Astrocyte (in vitro differentiated cells and primary cell): ENCODE measurements around the gene TTC27. TPM values are rescaled to one million over a fixed set of nuclear protein-coding genes. Genes with fewer than 3 reads are reported as not detected.
A peak's percentile ranks its signal among the peaks of the same experiment; 100 is the strongest.

Experiments
- DNase-seq: peaks from one replicate; pipeline ENCODE4 v3.0.0-alpha.2; 2010; ENCODE audit warnings: low read depth
- FAIRE-seq: peaks from 2 replicates; lab custom pipeline; 2011; peaks lifted over from hg19 to GRCh38; lab: Jason Lieb, UNC
- H2AFZ ChIP-seq: 2 replicates; pipeline ENCODE4 v1.6.0; 2012; ENCODE audit warnings: low read depth, low read length, inconsistent platforms
- H3K27ac ChIP-seq: 2 replicates; pipeline ENCODE4 v1.5.1; 2011; ENCODE audit warnings: low read depth, low read length, inconsistent platforms
- H3K27me3 ChIP-seq: 2 replicates; pipeline ENCODE4 v1.6.0; 2011; ENCODE audit warnings: low read length, inconsistent platforms; ENCODE audit not compliant: insufficient read depth
- H3K36me3 ChIP-seq: 2 replicates; pipeline ENCODE4 v1.5.1; 2011; ENCODE audit warnings: low read length, inconsistent platforms; ENCODE audit not compliant: insufficient read depth
- H3K4me1 ChIP-seq: 2 replicates; pipeline ENCODE4 v1.5.1; 2011; ENCODE audit warnings: low read length, inconsistent platforms; ENCODE audit not compliant: insufficient read depth
- H3K4me2 ChIP-seq: 2 replicates; pipeline ENCODE4 v1.6.0; 2012; ENCODE audit warnings: low read length, inconsistent platforms
- H3K4me3 ChIP-seq: 2 replicates; pipeline ENCODE4 v1.5.1; 2011; ENCODE audit warnings: low read depth, mild to moderate bottlenecking, low read length, inconsistent platforms; ENCODE audit not compliant: insufficient read depth
- H3K79me2 ChIP-seq: 2 replicates; pipeline ENCODE4 v1.6.0; 2012; ENCODE audit warnings: mild to moderate bottlenecking, low read length, inconsistent platforms; ENCODE audit not compliant: insufficient read depth
- H3K9ac ChIP-seq: 2 replicates; pipeline ENCODE4 v1.6.0; 2012; ENCODE audit warnings: mild to moderate bottlenecking, low read length, inconsistent platforms
- H3K9me3 ChIP-seq: 2 replicates; pipeline ENCODE4 v1.5.1; 2012; ENCODE audit warnings: low read depth, mild to moderate bottlenecking, low read length, inconsistent platforms; ENCODE audit not compliant: insufficient read depth
- H4K20me1 ChIP-seq: 2 replicates; pipeline ENCODE4 v1.6.0; 2012; ENCODE audit warnings: low read length, inconsistent platforms; ENCODE audit not compliant: insufficient read depth
- H3K27ac Mint-ChIP-seq: one replicate; pipeline ENCODE4 v1.8.0; 2021; ENCODE audit warnings: mild to moderate bottlenecking, mixed read lengths; ENCODE audit not compliant: unreplicated experiment
- H3K27me3 Mint-ChIP-seq: one replicate; pipeline ENCODE4 v1.8.0; 2021; ENCODE audit warnings: low read depth, mixed read lengths; ENCODE audit not compliant: unreplicated experiment
- H3K36me3 Mint-ChIP-seq: one replicate; pipeline ENCODE4 v1.8.0; 2021; ENCODE audit warnings: low read depth, mixed read lengths; ENCODE audit not compliant: unreplicated experiment
- H3K4me1 Mint-ChIP-seq: one replicate; pipeline ENCODE4 v1.8.0; 2021; ENCODE audit warnings: low read depth, mixed read lengths; ENCODE audit not compliant: unreplicated experiment
- H3K4me3 Mint-ChIP-seq: one replicate; pipeline ENCODE4 v1.8.0; 2021; ENCODE audit warnings: mild to moderate bottlenecking, moderate library complexity, mixed read lengths; ENCODE audit not compliant: unreplicated experiment
- H3K9me3 Mint-ChIP-seq: one replicate; pipeline ENCODE4 v1.8.0; 2021; ENCODE audit warnings: mild to moderate bottlenecking, mixed read lengths; ENCODE audit not compliant: unreplicated experiment
- EZH2 ChIP-seq: IDR thresholded peaks from 2 replicates; pipeline ENCODE4 v1.6.1; 2012; ENCODE audit warnings: mild to moderate bottlenecking, low read length, inconsistent platforms; ENCODE audit not compliant: insufficient read depth
- total RNA-seq: library from RNA; stranded (reverse); gene quantifications from 2 replicates; pipeline ENCODE4 v1.2.1, GENCODE V29; 2021
- TF ChIP-seq, protein P1 (sequence below): IDR thresholded peaks from 2 replicates; pipeline ENCODE4 v1.5.1; 2011; ENCODE audit warnings: low read depth, mild to moderate bottlenecking, inconsistent platforms, low read length, moderate library complexity; ENCODE audit not compliant: insufficient read depth

Gene TTC27
- total RNA-seq, 1 donor from 2014 or later = 25.1 TPM

DNA sequence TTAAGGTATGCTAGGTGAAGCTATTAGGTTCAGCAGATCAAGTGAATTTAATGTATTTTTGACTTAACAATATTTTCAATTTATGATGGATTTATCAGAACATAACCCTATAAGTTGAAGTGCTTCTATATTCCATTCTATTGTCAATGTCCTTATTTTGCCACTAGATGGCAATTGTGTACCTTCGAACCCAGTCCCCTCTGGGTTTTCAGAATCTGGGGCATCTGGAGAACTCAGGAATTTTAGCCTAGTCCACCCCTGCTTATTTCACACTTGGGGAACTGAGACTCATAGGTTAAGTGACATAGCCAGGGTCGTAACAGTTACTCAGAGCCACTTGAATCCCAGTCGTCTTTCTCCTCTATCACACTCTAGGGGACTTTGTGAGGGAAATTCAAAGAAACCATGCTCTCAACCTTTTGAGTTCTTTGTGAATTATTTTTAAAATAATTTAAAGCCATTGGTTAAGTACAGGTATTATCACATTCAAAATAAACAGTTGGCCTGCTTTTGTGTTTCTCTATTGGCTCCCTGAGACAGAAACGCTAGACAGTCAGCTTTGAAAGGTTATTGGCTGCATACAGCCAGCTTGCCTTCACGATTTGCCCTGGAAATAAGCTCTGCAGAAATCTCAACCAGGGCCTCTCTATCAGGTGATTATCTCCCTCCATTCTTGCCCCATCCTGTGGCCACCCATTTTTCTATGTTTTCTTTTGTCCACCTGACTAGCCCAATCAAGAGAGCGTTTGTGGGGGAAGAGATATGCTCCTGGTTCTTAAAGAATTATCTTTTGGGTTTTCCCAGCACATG is 145.0 kb downstream of the TTC27 start:
- Histone ChIP-seq H3K4me2 (no peak overlapping the region), H3K36me3 (no peaks in the 10 kb centered on the region), H3K4me1 (peaks cover 6% of the 10 kb centered on the region), H3K9me3 (no peaks in the 10 kb centered on the region), H3K27me3 (no peaks in the 10 kb centered on the region), H4K20me1 (no peaks in the 10 kb centered on the region), H3K79me2 (no peaks in the 10 kb centered on the region), H3K27ac (no peak overlapping the region), H3K4me3 (no peak overlapping the region), H3K9ac (no peak overlapping the region), H2AFZ (no peak overlapping the region)
- FAIRE-seq (peak; percentile 64), DNase-seq (peak; percentile 39)
- Mint-ChIP-seq H3K4me1 (no peaks in the 10 kb centered on the region), H3K9me3 (no peaks in the 10 kb centered on the region), H3K27me3 (no peaks in the 10 kb centered on the region), H3K4me3 (no peak overlapping the region), H3K27ac (no peak overlapping the region), H3K36me3 (peaks cover 3% of the 10 kb centered on the region)
- no peak for TF ChIP-seq EZH2
- TF ChIP-seq, protein P1, sequence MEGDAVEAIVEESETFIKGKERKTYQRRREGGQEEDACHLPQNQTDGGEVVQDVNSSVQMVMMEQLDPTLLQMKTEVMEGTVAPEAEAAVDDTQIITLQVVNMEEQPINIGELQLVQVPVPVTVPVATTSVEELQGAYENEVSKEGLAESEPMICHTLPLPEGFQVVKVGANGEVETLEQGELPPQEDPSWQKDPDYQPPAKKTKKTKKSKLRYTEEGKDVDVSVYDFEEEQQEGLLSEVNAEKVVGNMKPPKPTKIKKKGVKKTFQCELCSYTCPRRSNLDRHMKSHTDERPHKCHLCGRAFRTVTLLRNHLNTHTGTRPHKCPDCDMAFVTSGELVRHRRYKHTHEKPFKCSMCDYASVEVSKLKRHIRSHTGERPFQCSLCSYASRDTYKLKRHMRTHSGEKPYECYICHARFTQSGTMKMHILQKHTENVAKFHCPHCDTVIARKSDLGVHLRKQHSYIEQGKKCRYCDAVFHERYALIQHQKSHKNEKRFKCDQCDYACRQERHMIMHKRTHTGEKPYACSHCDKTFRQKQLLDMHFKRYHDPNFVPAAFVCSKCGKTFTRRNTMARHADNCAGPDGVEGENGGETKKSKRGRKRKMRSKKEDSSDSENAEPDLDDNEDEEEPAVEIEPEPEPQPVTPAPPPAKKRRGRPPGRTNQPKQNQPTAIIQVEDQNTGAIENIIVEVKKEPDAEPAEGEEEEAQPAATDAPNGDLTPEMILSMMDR = peak; percentile 81

DNA sequence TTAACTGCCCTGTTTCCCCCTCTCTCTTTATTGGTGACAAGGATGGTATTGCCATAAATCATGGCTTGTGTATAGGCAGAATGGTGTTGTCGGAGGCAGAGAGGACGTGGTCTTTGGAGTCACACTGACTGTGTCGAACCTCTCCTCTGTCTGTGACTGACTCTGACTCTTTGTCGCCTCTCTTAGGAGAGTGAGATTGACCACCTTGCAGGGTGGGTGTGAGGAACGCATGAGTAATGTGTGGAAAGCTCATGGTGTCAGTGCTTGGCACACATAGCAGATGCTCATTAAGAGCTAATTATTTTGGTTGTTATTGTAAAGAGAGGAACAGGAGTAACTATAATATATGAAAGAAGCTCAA is 145.6 kb downstream of the TTC27 start:
- FAIRE-seq = no peak

More for the DNA sequence above, 145.6 kb downstream of the TTC27 start:
- no peaks in the 10 kb centered on the region for H3K9me3 Mint-ChIP-seq
- no peak overlapping the region for H3K4me3 Mint-ChIP-seq
- no peak overlapping the region for H3K9ac ChIP-seq
- no peak overlapping the region for H2AFZ ChIP-seq
- H3K36me3 Mint-ChIP-seq = peaks cover 3% of the 10 kb centered on the region
- no peaks in the 10 kb centered on the region for H4K20me1 ChIP-seq
- no peaks in the 10 kb centered on the region for H3K4me1 Mint-ChIP-seq
- H3K4me3 ChIP-seq = no peak overlapping the region
- no peaks in the 10 kb centered on the region for H3K79me2 ChIP-seq
- H3K27me3 ChIP-seq = no peaks in the 10 kb centered on the region
- H3K27ac ChIP-seq = no peak overlapping the region
- H3K27me3 Mint-ChIP-seq = no peaks in the 10 kb centered on the region
- H3K36me3 ChIP-seq = no peaks in the 10 kb centered on the region
- H3K4me2 ChIP-seq = no peak overlapping the region
- no peak for TF ChIP-seq EZH2
- TF ChIP-seq, protein P1 = no peak
- H3K27ac Mint-ChIP-seq = no peak overlapping the region
- no peak for DNase-seq
- no peaks in the 10 kb centered on the region for H3K9me3 ChIP-seq
- peaks cover 6% of the 10 kb centered on the region for H3K4me1 ChIP-seq
